NCI-H2171 treated with DMSO at 0.1 percent for 48 hours (cell line): ENCODE results near the gene IFT88.

Experiments
- DNase-seq: peaks from one replicate; lab custom pipeline; 2025; lab: John Stamatoyannopoulos, UW

The IFT88 gene

DNA sequence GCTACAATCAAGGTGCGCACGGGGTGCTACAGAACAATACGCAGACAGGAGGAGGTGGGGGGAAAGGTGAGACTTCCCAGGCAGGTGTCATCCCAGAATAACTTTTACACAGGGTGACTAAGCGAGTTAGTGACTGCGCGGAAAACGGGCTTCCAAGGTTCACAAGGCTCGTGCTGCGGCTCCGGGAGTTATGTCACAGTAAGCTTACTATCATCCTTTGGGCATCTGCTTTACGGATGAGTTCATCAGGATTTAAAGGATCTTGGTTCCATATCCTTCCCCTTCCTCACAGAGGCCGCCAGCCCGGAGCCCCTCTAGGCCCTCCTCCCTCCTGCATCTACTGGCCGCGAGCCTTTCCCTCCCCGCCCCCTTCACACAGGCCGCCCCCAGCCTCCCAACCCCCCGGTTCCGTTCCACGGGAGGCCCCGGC is 474 bp upstream of the IFT88 start:
- peak; percentile 73 for DNase-seq

DNA sequence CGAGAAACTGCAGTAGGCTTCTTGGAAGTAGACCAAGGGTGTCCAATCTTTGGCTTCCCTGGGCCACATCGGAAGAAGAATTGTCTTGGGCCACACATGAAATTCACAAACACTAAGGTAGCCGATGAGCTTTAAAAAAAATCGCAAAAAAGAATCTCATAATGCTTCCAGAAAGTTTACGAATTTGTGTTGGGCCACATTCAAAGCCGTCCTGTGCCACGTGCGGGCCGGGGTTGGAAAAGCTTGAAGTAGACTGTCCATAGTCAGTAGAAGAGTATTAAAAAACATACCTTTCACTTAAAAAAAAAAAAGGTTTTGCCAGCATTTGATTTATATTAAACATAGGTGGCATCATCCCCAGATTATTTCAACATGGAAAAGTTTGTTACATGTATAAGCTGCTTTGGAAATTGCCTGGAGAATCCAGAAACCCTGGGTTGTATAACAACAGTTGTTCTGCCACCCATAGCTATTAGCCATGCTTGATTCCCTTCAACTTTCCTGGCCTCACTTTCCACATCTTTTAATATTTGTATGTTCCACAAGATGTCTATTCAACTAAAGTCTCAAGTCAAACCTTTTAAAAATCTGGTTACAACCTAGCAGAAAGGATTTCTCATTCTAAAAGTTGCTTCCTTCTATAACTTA is 1.0 kb downstream of the IFT88 start:
- no peak for DNase-seq

DNA sequence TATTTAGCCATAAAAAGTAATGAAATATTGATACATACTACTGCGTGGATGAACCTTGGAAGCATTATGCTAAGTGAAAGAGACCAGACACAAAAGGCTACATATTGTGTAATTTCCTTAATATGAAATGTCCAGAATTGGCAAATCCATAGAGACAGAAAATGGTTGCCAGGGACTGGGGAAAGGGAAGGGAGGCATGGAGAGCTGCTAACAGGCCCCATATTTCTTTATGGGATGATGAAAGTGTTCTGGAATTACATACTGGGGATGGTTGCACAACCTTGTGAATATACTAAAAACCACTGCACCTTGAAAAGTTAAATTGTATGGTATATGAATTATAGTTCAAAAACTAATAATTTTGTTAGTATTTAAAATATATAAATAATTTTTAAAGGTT is 3.6 kb downstream of the IFT88 start:
- DNase-seq = no peak

DNA sequence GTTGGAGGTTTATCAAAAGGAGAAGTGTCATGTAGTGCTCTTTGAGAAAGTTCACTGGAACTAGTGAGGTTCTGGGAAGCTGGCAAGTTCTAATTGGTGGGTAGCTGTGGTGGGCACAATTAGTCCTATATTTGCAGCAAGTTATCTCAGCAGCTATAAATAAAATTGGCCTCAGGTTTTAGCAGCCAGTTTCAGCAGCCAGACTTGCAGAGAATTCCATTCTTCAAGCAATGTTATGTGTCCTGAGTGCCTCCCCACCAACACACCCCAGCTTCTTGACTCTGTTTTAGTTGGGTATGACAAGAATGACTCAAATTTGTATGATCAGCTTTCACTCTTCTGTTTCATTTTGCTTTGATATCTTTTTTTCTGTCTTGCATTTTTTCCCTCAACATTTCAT is 4.7 kb downstream of the IFT88 start:
- DNase-seq = no peak

DNA sequence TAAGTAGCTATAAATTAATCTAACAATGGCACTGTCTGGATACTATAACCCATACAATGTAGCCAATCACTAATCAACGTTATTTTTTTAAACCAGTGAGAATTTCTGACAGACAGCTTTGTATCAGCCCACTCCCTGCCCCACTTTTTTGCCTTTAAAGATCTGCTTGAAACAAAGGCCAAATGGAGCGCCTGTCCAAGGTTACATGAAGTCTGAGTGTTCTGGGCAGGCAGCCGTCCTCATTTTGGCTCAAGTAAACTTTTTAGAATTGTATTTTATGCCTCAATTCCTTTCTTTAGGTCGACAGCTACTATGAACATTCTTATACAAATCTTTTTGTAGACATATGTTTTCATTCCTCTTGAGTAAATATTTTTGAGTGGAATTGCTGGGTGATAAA is 6.2 kb downstream of the IFT88 start:
- no peak for DNase-seq

DNA sequence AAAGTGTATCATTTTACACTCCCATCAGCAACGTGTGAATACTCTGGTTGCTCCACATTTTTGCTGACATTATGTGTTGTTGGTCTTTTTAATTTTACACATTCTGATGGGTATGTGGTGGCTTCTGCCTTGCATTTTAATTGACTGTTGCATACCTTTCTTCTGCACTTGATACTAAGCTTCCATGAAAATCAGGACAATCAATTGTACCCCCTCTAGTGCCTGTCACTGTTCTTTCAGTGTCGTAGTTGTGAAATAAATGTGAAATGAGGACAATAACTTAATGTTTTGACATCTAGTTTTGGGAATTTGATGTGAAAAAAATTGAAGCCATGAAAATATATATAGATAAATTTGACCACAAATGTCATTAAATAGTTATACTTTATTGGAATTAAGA is 6.7 kb downstream of the IFT88 start:
- no peak for DNase-seq

DNA sequence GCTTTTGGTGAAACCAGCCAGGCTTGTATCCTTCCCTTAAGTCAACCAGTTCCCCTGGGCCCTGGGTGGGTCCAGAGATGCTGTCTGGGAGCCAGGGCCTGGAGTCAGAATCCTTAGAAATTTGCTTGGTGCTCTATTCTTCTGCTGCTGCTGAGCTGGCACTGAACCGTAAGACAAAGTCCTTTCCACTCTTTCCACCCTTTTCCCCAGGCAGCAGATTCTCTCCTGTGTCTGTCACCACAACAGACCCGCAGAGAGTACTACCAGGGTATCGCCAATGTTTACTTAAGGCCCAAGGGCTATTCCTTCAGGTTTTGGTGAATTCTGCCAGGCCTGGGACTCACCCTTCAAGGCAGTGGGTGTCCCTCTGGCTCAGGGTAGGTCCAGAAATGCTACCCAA is 12.2 kb downstream of the IFT88 start:
- DNase-seq = no peak

DNA sequence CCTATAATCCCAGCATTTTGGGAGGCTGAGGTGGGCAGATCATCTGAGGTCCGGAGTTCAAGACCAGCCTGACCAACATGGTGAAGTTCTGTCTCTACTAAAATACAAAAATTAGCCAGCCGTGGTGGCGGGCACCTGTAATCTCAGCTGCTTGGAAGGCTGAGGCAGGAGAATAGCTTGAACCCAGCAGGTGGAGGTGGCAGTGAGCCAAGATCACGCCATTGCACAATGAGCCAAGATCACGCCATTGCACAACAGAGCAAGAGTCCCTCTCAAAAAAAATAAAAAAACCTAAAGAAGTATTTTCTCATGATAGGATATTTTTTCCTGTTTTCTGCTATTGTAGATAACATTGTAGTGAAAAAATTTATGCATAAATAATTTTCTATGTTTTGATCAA is 13.3 kb downstream of the IFT88 start:
- no peak for DNase-seq

DNA sequence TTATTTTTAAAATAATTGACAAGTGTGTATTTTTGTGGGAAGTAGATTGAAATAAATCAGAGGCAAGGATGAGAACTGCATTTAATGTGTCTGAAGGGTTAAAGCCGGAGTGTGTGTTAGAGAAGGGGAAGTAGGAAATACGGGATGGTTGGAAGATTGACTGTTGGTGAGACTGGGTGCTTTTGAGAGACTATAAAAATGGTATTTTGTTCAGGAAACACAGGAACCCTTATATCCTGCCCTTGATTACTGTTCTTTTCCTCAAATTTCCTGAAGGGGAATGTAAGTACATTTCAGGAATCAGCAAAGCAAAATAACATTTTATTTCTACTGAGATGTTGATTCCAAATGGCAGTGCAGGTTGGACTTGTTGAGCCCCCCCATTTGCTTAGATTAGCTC is 15.1 kb downstream of the IFT88 start:
- no peak for DNase-seq

DNA sequence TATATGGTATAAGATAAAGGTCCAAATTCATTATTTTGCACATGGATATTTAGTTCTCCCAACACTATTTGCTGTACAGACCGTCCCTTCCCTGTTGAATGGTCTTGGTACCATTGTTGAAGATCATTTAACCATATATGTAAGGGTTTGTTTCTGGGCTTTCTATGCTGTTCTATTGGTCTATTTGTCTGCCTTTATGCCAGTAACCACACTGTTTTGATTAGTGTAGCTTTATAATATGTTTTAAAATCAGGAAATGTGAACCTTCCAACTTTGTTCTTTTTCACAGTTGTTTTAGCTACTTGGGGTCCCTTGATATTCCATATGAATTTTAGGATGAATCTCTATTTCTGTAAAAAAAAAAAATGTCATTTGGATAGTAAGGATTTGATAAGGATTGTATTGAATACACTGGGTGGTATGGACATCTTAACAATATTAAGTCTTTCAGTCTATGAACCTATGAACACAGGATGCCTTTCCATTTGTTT is 16.9 kb downstream of the IFT88 start:
- no peak for DNase-seq

DNA sequence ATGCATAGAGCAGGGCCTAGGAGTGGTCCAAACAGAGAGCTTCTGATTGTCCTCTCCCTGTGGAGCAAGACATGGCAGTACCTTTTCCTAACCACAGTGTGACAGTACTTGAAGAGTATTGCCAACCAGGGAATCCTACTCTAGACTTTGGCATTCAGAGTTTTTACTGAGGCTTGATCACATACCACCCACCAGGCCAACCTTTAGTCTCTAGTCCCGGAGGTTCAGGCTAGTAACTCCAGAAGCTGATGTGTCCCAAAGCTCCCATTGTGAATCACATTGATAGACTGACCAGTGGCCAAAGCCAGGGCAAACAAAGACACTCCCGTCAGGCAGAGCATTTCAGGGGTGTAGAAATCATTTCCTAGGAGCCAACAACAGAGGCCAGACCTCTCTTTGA is 18.4 kb downstream of the IFT88 start:
- no peak for DNase-seq

DNA sequence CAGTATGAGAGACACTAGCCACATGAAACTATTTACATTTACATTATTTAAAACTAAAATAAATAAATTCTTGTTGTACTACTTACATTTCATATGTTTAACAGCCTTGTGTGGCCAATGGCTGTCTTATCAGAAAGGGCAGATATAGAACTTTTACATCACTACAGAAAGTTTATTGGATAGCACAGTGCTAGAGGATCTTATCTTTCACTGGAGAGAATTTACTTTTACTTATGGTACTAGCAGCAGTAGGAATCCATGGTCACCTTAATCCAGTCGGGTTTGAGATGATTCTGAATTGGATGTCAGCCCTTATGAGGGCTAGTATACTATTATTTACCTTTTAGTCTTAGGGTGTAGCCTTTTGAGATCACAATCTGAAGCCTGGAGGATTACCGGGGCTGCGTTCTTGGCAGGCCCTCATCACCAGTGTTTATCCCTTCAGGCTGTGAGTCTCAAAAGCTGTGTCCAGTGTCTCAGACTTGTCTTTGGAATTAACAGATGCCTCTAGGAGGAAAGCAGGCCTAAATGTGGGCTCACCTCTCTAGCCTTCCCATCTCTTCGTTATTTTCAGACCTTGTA is 21.7 kb downstream of the IFT88 start:
- DNase-seq = no peak

DNA sequence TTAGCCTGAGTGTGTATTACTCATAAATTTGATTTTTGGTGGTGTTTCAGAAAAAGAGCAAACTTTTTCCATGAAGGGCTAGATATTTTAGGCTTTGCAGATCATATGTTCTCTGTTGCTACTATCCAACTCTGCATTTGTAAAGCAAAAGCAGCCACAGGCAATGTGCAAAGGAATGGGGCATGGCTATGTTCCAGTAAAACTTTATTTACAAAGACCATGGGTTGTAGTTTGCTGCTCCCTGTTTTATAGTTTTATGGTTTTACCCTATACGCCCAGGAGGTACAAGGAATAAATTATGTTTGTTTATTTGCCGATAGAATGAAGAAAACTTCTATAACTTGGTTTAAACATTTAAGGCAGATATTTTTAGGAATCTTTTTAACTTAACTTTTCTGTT is 23.6 kb downstream of the IFT88 start:
- DNase-seq = no peak

DNA sequence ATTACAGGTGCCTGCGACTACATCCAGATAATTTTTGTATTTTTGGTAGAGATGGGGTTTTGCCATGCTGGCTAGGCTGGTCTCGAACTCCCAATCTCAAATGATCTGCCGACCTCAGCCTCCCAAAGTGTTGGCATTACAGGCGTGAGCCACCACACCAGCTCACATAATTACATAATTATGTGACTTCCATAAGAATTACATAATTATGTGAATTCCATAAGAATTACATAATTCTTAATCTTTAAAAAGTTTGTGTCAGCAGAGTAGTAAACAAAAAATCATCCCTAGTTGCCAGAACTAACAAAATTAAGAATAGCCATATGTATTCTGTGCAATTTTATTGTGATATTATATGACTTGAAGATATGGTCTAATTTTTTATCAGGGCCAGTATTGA is 25.6 kb downstream of the IFT88 start:
- DNase-seq = no peak

DNA sequence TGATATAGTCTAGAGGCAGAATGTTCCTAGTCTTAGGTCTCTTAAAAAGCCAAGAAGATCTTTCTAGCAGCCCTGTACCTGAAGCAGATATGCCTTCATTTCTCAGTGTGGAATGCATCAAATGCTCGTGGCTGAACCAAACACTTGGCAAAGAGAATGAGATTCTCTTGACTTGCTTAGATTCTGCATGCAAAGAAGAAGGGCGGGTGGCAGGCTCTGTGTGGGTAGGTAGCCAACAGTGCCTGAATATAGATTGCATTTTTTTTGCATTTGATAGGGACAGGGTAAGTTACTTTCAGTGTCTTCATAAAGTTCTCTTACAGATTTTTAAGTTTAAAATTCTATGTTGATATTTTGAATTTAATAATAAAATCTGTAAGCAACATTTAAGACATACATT is 27.3 kb downstream of the IFT88 start:
- no peak for DNase-seq

DNA sequence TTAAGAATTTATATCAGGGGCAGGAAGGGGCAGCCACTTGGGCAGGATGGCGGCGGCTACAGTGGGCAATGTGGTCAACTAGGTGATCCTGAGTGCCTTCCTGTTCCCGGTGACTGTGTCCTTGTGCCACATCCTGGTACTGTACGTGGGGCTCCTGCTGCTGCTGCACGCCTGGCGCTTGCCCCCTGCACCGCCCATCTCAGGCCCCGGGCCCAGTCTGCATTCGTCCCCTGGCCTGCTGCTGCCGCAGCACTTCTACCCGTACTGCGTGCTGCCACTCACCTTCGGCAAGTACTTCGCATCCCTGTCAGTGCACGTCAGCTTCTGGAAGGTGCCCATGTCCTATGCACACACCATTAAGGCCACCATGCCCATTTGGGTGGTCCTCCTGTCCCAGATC is 40.1 kb downstream of the IFT88 start:
- no peak for DNase-seq

DNA sequence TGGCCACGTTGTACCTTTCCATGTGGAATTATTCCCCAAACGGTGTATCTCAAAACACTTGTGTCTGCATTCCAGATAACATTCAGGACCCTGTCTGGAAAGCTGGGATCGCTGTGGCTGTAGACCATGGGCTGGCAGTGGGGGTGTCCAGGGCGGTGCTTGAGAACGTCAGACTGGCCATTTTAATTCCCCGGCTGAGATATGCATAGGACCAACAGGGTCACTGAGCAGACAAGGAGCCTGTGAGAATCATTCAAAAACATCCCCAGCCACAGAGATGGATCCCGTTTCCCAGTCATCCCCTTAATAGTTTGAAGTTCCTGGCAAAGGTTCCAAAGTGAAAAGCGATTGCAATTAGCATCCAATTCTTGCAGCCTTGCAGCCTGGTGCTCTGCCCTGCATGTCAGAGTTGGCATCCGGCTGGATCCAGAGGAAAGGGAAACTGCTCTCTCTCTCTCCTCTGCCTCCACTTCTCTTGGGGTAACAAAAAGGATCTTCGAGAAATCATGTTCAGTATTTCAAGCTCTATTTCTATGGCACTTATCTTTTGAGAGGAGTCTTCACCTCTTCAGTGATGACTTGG is 41.6 kb downstream of the IFT88 start:
- no peak for DNase-seq

DNA sequence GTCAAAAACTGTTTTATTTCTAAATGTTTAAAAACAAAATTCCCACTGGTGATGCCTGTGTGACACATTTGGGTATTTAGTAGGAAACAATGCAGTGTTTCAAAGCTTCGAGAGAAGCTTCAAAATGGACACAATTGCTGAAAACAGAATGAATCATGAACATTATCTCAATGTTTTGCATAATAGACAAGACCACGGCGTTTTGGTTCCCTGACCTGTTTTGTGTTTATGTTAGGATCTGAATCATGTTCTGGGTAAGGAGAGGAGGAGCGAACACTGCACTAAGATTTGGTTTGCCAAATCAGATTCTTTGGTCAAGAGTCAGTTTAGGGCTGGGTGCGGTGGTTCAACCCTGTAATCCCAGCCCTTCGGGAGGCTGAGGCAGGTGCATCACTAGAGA is 42.2 kb downstream of the IFT88 start:
- no peak for DNase-seq

DNA sequence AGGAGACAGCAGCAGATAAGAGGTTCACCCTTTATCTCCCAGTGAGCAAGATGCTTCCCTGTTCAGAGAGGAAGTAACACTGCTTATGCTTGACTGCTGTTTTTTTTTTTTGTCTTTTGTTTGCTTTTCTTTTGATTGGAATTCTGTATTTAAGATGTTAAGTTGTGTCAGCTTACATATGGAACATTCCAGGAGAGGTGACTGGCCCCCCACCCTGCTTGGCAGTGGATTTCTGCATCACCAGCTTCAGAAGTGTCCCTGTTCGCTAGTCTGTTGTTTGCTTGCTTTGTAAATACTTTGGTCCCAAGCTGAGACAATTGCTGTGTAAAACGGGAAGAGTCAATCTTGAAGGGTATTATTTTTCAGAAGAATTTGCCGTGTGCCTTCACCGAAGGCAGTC is 43.0 kb downstream of the IFT88 start:
- DNase-seq = no peak

DNA sequence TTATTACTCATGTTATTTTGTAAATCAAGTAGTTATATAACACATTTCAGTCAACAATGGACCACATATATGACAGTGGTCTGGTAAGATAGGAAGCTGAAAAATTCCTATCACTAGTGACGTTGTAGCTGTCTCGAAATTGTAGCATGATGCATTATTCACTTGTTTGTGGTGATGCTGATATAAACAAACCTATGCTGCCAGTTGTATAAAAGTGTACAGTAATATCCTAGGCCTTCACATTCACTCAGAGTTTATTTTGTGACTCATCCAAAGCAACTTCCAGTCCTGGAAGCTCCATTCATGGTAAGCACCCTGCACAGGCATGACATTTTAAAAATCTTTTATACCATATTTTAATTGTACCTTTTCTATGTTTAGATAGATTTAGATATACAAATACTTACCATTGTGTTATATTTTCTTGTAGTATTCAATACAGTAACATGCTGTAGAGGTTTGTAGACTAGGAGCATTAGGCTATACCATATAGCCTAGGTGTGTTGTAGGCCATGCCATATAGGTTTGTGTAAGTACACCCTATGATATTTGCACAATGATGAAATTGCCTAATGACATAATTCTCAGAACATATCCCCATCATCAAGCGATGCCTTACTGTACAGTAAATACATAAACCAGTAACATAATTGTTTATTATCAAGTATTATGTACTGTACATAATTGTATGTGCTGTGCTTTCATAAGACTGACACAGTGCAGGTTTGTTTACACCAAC is 49.3 kb downstream of the IFT88 start:
- no peak for DNase-seq

DNA sequence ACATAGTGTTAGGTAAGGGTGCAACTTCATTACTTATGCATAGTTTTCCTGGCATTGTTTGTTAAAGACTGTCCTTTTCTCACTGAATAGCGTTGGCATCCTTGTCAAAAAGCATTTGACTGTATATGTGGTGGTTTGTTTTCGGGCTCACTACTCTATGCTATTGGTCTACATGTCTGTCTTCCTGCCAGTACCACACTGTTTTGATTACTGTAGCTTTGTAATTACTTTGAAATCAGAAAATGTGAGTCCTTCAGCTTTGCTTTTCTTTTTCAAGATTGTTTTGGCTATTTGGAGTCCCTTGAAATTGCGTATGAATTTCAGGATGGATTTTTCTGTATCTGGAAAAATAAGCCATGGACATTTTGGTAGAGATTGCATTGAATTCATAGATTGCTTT is 56.0 kb downstream of the IFT88 start:
- DNase-seq = no peak

DNA sequence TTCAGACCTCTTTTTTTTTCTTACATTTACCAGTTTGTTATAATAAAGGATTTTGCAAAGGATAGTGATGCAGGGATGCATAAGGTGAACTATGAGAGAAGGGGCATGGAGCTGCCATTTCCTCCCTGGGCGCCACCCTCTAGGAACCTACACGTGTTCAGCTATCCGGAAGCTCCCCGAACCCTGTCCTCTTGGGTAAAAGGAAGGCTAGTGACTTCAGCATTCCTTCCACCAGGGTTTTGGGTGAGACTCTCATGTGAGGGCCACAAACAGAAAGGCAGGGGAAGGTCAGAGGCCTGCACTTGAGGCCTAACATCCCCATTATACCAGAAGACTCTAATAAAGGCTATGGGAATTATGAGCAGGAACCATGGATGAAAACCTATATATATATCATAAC is 57.3 kb downstream of the IFT88 start:
- DNase-seq = no peak

DNA sequence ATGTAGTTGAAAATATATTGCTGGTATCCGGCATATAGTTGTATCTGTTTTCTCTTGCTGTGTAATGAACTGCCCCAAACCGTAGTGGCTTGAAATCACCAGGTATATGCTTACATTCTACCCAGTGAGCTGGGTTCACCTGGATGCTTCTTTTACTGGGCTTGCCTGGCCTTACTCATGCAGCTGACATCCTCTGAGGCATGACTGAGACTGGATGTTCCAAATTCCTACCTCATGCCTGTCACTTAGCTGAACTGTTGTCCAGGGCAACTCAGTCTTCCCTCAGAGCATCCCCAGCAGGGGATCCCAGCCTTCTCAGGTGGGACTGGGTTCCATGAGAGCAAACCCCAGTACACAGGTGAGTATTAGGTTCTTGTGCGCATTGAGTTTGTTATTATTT is 66.8 kb downstream of the IFT88 start:
- no peak for DNase-seq
